B cell (primary cell): ENCODE measurements around the gene CCN5. TPM values are rescaled to one million over a fixed set of nuclear protein-coding genes. Genes with fewer than 3 reads are reported as not detected.

ENCODE experiments used
- ATAC-seq: fragments of 200-7000 bp; cut with Tn5 transposase; one replicate; pipeline ENCODE4 v1.10.0; 2021; ENCODE audit warnings: low read depth, mild to moderate bottlenecking, moderate number of reproducible peaks, moderate library complexity
- CTCF ChIA-PET: fragments of 350-600 bp; sonication (Branson Sonifier 250); formaldehyde crosslinking; loops from one replicate; lab custom pipeline; 2021; ENCODE audit warnings: antibody characterized with exemption, inconsistent platforms; lab: Charles Lee
- POLR2A ChIA-PET: fragments of 350-600 bp; sonication (Branson Sonifier 250); formaldehyde crosslinking; loops from one replicate; lab custom pipeline; 2021; ENCODE audit warnings: antibody characterized with exemption; lab: Charles Lee
- DNase-seq: peaks from one replicate; pipeline ENCODE4 v3.0.0; 2013
- H2AFZ ChIP-seq: 2 replicates; pipeline ENCODE4 v1.6.1; 2012; ENCODE audit warnings: mild to moderate bottlenecking, low read depth, low read length; ENCODE audit not compliant: insufficient read depth, poor library complexity, severe bottlenecking
- H3K27ac ChIP-seq, 2 donors: 1 replicate in 1 of 2; 2 replicates in 1 of 2; pipeline ENCODE4 v1.5.1; 2012 to 2013; ENCODE audit warnings: low read length in 2 of 2, mild to moderate bottlenecking in 2 of 2, moderate library complexity in 1 of 2
- H3K27me3 ChIP-seq, 4 experiments: fragments of 200-600 bp in 1 of 4; sonication (generic) in 1 of 4; replicated peaks in 1 of 4; 1 replicate in 2 of 4; 2 replicates in 2 of 4; pipeline versions ENCODE4 v1.6.1 to v1.7.0; 2013 to 2016; ENCODE audit warnings: low read length in 3 of 4, mild to moderate bottlenecking in 2 of 4, mixed read lengths in 1 of 4, moderate library complexity in 1 of 4; ENCODE audit not compliant: insufficient read depth in 4 of 4, control insufficient read depth in 3 of 4; ENCODE audit errors: control extremely low read depth in 1 of 4
- H3K36me3 ChIP-seq, 2 experiments: replicated peaks in 1 of 2; 1 replicate in 1 of 2; 2 replicates in 1 of 2; pipeline versions ENCODE4 v1.6.1 to v1.7.1; 2013; ENCODE audit warnings: low read length in 1 of 2; ENCODE audit not compliant: insufficient read depth in 2 of 2, control insufficient read depth in 1 of 2; ENCODE audit errors: control extremely low read depth in 1 of 2, extremely low read depth in 1 of 2
- H3K4me1 ChIP-seq, 2 donors: fragments of 200-600 bp in 1 of 2; sonication (generic) in 1 of 2; 1 replicate in 1 of 2; 2 replicates in 1 of 2; pipeline versions ENCODE4 v1.5.1 to v1.6.1; 2013 to 2017; ENCODE audit warnings: low read length in 2 of 2; ENCODE audit not compliant: control insufficient read depth in 2 of 2, insufficient read depth in 2 of 2
- H3K4me2 ChIP-seq: replicated peaks from 2 replicates; pipeline ENCODE3; 2012; ENCODE audit warnings: mild to moderate bottlenecking, low read depth, low read length; ENCODE audit not compliant: poor library complexity, severe bottlenecking
- H3K4me3 ChIP-seq, 5 experiments: fragments of 200-600 bp in 1 of 5; sonication (generic) in 1 of 5; 1 replicate in 3 of 5; 2 replicates in 2 of 5; pipeline versions ENCODE4 v1.5.1 to v1.7.0; 2011 to 2016; ENCODE audit warnings: low read length in 4 of 5, mild to moderate bottlenecking in 4 of 5, low read depth in 2 of 5, control low read depth in 1 of 5, moderate library complexity in 1 of 5; ENCODE audit not compliant: insufficient read depth in 1 of 5; ENCODE audit errors: control extremely low read depth in 1 of 5, extremely low read depth in 1 of 5
- H3K79me2 ChIP-seq: fragments of 200-600 bp; sonication (generic); one replicate; pipeline ENCODE4 v1.6.0; 2016; ENCODE audit warnings: low read length; ENCODE audit not compliant: control insufficient read depth, insufficient read depth
- H3K9ac ChIP-seq: fragments of 200-600 bp; sonication (generic); 2 replicates; pipeline ENCODE4 v1.6.1; 2017; ENCODE audit warnings: mild to moderate bottlenecking, low read length, moderate library complexity
- H3K9me3 ChIP-seq, 3 donors: one replicate each; pipeline versions ENCODE4 v1.6.1 to v1.7.1; 2013; ENCODE audit warnings: low read length in 2 of 3; ENCODE audit not compliant: control insufficient read depth in 2 of 3, insufficient read depth in 1 of 3; ENCODE audit errors: control extremely low read depth in 1 of 3
- H4K20me1 ChIP-seq: 2 replicates; pipeline ENCODE4 v1.6.0; 2012; ENCODE audit warnings: mild to moderate bottlenecking, low read length; ENCODE audit not compliant: insufficient read depth, control insufficient read depth, poor library complexity, severe bottlenecking
- H3K27ac Mint-ChIP-seq: one replicate; pipeline ENCODE4 v1.8.0; 2021; ENCODE audit warnings: mixed read lengths
- H3K27me3 Mint-ChIP-seq: one replicate; pipeline ENCODE4 v1.8.0; 2021; ENCODE audit warnings: mixed read lengths
- H3K4me1 Mint-ChIP-seq: one replicate; pipeline ENCODE4 v1.8.0; 2021; ENCODE audit warnings: mixed read lengths
- H3K4me3 Mint-ChIP-seq: one replicate; pipeline ENCODE4 v1.8.0; 2021; ENCODE audit warnings: mixed read lengths
- H3K9me3 Mint-ChIP-seq: one replicate; pipeline ENCODE4 v1.8.0; 2022; ENCODE audit warnings: mixed read lengths; ENCODE audit not compliant: insufficient read depth
- CTCF ChIP-seq: fragments of 200-600 bp; IDR thresholded peaks from one replicate; pipeline ENCODE4 v1.8.0; 2022; ENCODE audit warnings: antibody characterized with exemption, mild to moderate bottlenecking
- EZH2 ChIP-seq: IDR thresholded peaks from 2 replicates; pipeline ENCODE4 v1.6.1; 2012; ENCODE audit warnings: borderline replicate concordance, low read depth, mild to moderate bottlenecking, moderate library complexity, low read length; ENCODE audit not compliant: insufficient read depth, poor library complexity, severe bottlenecking
- WGBS: methylation state at CpG from one replicate; pipeline ENCODE4 v1.1.5; 2013; ENCODE audit warnings: missing lambda C conversion rate; ENCODE audit not compliant: insufficient coverage; 5-methylcytosine and 5-hydroxymethylcytosine counted together
- intact Hi-C: fragments of 100-400 bp; cut with micrococcal nuclease; formaldehyde crosslinking; loops from one replicate; pipeline ENCODE4 v1.10.0; 2022
- polyA plus RNA-seq: library from polyadenylated mRNA; depleted of rRNA; stranded (reverse); fragments of >200 nt; gene quantifications from 2 replicates; pipeline ENCODE4 v1.2.3, GENCODE V29; 2012
- total RNA-seq, 2 donors: library from RNA; stranded (reverse); fragments of 120-200 nt in 1 of 2; gene quantifications; 1 replicate in 1 of 2; 2 replicates in 1 of 2; pipeline versions ENCODE4 v1.2.3 to v1.2.4, GENCODE V29; 2013 to 2022

CCN5 gene
- total and polyA plus RNA-seq, 2 donors (not counting 1 experiment from before 2014, with no cell fraction given), result not detected

- peaks cover 0 to 12% (median 0%) of the 10 kb centered on the region in 3 donors for H3K9me3 ChIP-seq
- Mint-ChIP-seq H3K27me3 (no peaks in the 10 kb centered on the region), H3K4me1 (peaks cover 9% of the 10 kb centered on the region), H3K4me3 (no peak overlapping the region), H3K27ac (no peak overlapping the region), H3K9me3 (peaks cover 4% of the 10 kb centered on the region)
- 32% methylated on average over 7 of the region's 7 CpGs for WGBS
- intact Hi-C loops, result loop anchor here (2.0 kb wide), 1 partner anchor 157 kb away; no protein-coding TSS in a partner anchor
- H3K4me1 ChIP-seq, result no peaks in the 10 kb centered on the region
- H3K79me2 ChIP-seq, result no peaks in the 10 kb centered on the region
- DNase-seq, result peak; percentile 61
- no peak overlapping the region for H3K4me3 ChIP-seq
- peak; percentile 78 for ATAC-seq
- POLR2A ChIA-PET, result no interaction called here
- H2AFZ ChIP-seq, result no peak overlapping the region
- H3K27ac ChIP-seq, result no peak overlapping the region
- H3K27me3 ChIP-seq, result no peaks in the 10 kb centered on the region
- no peak overlapping the region for H3K9ac ChIP-seq
- CTCF ChIA-PET, result interaction anchor here (0.8 to 3.9 kb wide), 11 partner anchors 9 to 350 kb away, joined by 3 to 29 read pairs (median 4); no protein-coding TSS in a partner anchor
- no peaks in the 10 kb centered on the region for H3K36me3 ChIP-seq
- no peaks in the 10 kb centered on the region for H4K20me1 ChIP-seq
- TF ChIP-seq CTCF (peak; percentile 73), EZH2 (no peak)
- H3K4me2 ChIP-seq, result no peak overlapping the region
Measured at GRCh38 chr20:44733341-44734069, 18.3 kb downstream of the CCN5 start.

GRCh38 chr20:44734938-44735337 lies 19.8 kb downstream of the CCN5 start:
- Mint-ChIP-seq H3K4me3 (no peak overlapping the region), H3K9me3 (peaks cover 4% of the 10 kb centered on the region), H3K4me1 (peaks cover 13% of the 10 kb centered on the region), H3K27me3 (no peaks in the 10 kb centered on the region), H3K27ac (no peak overlapping the region)
- Histone ChIP-seq H3K36me3 (no peaks in the 10 kb centered on the region), H3K4me3 (no peak overlapping the region), H3K9ac (no peak overlapping the region), H4K20me1 (no peaks in the 10 kb centered on the region), H2AFZ (no peak overlapping the region), H3K27ac (no peak overlapping the region), H3K79me2 (no peaks in the 10 kb centered on the region), H3K27me3 (no peaks in the 10 kb centered on the region), H3K9me3 (peaks cover 0 to 12% (median 0%) of the 10 kb centered on the region in 3 donors), H3K4me2 (no peak overlapping the region), H3K4me1 (no peaks in the 10 kb centered on the region)
- ATAC-seq (no peak), DNase-seq (no peak)
- intact Hi-C loops, result loop anchor here (5.0 kb wide), 1 partner anchor 258 kb away; the partner anchor contains the start of gene TTPAL
- WGBS, result 94% methylated on average over 2 of the region's 3 CpGs
- no peak for TF ChIP-seq EZH2
- no peak for TF ChIP-seq CTCF
- POLR2A ChIA-PET, result no interaction called here
- CTCF ChIA-PET, result interaction anchor here (1.5 kb wide), 1 partner anchor 12 kb away, joined by 3 read pairs; no protein-coding TSS in a partner anchor
